Measurements from ENCODE around the gene CDS2. TPM values are rescaled to one million over a fixed set of nuclear protein-coding genes. Genes with fewer than 3 reads are reported as not detected.

Gene CDS2
- total RNA-seq, 1 experiment from 2014 or later = 49.1 TPM

DNA sequence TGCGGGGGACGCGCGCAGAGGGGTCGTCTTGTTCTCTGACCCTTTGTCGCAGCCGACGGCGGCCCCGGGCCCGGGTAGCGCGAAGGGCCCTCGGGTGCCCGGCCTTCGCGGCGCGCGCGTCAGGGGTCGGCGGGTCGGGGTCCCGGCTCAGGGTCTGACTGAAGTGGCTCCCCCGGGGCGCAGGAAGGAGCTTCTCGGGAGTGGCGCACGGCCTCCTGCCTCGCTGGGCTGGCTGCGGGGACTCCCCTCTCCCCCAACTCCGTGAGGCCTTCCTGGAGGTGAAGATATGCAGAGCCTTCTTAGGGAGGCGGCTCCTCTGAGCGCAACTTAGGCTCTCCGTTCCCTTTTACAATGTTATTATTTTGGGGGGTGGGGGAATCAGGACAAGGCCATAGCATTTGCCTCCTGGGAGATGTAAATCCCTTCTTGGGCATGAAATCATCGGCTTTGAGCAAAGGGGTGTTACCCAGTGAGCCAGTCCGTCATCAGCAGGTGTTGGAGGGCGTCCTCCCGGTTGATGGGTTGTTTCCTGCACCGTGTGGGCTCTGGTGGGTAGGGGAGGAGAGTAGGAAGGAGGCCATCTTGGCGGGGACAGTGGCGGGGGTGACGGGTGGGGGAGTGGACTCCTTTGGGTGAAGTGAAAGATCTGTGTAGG is 523 bp downstream of the CDS2 start (continued):
- TF ChIP-seq, protein P1, sequence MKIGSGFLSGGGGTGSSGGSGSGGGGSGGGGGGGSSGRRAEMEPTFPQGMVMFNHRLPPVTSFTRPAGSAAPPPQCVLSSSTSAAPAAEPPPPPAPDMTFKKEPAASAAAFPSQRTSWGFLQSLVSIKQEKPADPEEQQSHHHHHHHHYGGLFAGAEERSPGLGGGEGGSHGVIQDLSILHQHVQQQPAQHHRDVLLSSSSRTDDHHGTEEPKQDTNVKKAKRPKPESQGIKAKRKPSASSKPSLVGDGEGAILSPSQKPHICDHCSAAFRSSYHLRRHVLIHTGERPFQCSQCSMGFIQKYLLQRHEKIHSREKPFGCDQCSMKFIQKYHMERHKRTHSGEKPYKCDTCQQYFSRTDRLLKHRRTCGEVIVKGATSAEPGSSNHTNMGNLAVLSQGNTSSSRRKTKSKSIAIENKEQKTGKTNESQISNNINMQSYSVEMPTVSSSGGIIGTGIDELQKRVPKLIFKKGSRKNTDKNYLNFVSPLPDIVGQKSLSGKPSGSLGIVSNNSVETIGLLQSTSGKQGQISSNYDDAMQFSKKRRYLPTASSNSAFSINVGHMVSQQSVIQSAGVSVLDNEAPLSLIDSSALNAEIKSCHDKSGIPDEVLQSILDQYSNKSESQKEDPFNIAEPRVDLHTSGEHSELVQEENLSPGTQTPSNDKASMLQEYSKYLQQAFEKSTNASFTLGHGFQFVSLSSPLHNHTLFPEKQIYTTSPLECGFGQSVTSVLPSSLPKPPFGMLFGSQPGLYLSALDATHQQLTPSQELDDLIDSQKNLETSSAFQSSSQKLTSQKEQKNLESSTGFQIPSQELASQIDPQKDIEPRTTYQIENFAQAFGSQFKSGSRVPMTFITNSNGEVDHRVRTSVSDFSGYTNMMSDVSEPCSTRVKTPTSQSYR (CRISPR knock-in tag; IDR thresholded peaks at IDR 0.05) = no peak
- TF ChIP-seq ZNF416 (CRISPR knock-in tag; IDR thresholded peaks at IDR 0.05) = no peak
- TF ChIP-seq, protein P2, sequence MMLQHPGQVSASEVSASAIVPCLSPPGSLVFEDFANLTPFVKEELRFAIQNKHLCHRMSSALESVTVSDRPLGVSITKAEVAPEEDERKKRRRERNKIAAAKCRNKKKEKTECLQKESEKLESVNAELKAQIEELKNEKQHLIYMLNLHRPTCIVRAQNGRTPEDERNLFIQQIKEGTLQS (CRISPR knock-in tag; conservative IDR thresholded peaks at IDR 0.05) = no peak
- TF ChIP-seq, protein P3, sequence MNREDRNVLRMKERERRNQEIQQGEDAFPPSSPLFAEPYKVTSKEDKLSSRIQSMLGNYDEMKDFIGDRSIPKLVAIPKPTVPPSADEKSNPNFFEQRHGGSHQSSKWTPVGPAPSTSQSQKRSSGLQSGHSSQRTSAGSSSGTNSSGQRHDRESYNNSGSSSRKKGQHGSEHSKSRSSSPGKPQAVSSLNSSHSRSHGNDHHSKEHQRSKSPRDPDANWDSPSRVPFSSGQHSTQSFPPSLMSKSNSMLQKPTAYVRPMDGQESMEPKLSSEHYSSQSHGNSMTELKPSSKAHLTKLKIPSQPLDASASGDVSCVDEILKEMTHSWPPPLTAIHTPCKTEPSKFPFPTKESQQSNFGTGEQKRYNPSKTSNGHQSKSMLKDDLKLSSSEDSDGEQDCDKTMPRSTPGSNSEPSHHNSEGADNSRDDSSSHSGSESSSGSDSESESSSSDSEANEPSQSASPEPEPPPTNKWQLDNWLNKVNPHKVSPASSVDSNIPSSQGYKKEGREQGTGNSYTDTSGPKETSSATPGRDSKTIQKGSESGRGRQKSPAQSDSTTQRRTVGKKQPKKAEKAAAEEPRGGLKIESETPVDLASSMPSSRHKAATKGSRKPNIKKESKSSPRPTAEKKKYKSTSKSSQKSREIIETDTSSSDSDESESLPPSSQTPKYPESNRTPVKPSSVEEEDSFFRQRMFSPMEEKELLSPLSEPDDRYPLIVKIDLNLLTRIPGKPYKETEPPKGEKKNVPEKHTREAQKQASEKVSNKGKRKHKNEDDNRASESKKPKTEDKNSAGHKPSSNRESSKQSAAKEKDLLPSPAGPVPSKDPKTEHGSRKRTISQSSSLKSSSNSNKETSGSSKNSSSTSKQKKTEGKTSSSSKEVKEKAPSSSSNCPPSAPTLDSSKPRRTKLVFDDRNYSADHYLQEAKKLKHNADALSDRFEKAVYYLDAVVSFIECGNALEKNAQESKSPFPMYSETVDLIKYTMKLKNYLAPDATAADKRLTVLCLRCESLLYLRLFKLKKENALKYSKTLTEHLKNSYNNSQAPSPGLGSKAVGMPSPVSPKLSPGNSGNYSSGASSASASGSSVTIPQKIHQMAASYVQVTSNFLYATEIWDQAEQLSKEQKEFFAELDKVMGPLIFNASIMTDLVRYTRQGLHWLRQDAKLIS (CRISPR knock-in tag; IDR thresholded peaks at IDR 0.05; ENCODE audit: borderline replicate concordance) = no peak
- no peak for TF ChIP-seq CREB1 (CRISPR knock-in tag; IDR thresholded peaks at IDR 0.05)
- TF ChIP-seq OVOL2 (CRISPR knock-in tag; IDR thresholded peaks at IDR 0.05; ENCODE audit: borderline replicate concordance) = no peak
- TF ChIP-seq, protein P4, sequence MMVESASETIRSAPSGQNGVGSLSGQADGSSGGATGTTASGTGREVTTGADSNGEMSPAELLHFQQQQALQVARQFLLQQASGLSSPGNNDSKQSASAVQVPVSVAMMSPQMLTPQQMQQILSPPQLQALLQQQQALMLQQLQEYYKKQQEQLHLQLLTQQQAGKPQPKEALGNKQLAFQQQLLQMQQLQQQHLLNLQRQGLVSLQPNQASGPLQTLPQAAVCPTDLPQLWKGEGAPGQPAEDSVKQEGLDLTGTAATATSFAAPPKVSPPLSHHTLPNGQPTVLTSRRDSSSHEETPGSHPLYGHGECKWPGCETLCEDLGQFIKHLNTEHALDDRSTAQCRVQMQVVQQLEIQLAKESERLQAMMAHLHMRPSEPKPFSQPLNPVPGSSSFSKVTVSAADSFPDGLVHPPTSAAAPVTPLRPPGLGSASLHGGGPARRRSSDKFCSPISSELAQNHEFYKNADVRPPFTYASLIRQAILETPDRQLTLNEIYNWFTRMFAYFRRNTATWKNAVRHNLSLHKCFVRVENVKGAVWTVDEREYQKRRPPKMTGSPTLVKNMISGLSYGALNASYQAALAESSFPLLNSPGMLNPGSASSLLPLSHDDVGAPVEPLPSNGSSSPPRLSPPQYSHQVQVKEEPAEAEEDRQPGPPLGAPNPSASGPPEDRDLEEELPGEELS (CRISPR knock-in tag; IDR thresholded peaks at IDR 0.05) = peak; percentile 6; the same call in 1 of the 2 replicates

DNA sequence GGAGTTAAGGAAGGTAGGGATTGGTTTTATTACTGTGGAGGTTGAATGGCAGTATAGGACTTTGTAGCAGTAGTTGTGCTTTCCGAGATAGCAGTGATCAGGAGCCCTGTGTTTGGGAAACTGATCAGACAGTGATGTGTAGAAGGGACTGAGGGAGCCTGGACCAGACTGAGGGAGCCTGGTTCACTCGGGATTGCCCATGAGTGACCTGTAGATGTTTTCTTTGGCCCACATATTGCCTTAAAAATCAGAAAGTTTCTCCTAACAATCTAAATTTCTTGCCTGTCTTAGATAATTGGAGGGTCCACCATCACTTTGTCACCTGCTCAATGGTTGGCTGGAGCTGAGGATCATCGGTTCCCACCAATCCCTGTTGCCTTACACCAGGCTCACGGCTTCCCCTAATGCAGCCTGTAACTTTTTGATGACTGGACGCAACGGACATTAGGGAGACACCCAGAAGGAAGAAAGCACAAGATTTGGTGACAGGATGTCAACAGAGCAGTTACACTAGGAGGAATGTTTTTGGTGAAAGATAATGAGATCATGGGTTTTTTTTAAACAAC is 1.1 kb downstream of the CDS2 start:
- DNase-seq (ENCODE audit: low spot score) = no peak
- CTCF ChIA-PET = interaction anchor here (1.6 to 5.2 kb wide), 10 partner anchors 8 to 95 kb away, joined by 4 to 265 read pairs (median 30); no protein-coding TSS in a partner anchor
- no peak for ATAC-seq
- Mint-ChIP-seq H3K9me3 (no peaks in the 10 kb centered on the region), H3K4me1 (peaks cover 16% of the 10 kb centered on the region), H3K36me3 (no peaks in the 10 kb centered on the region; the same call in 1 of the 2 replicates), H3K27ac (peak overlapping the region; percentile 93), H3K4me3 (peak overlapping the region; percentile 87), H3K27me3 (ENCODE audit: low read depth) (no peaks in the 10 kb centered on the region)
- TF ChIP-seq, protein P5, sequence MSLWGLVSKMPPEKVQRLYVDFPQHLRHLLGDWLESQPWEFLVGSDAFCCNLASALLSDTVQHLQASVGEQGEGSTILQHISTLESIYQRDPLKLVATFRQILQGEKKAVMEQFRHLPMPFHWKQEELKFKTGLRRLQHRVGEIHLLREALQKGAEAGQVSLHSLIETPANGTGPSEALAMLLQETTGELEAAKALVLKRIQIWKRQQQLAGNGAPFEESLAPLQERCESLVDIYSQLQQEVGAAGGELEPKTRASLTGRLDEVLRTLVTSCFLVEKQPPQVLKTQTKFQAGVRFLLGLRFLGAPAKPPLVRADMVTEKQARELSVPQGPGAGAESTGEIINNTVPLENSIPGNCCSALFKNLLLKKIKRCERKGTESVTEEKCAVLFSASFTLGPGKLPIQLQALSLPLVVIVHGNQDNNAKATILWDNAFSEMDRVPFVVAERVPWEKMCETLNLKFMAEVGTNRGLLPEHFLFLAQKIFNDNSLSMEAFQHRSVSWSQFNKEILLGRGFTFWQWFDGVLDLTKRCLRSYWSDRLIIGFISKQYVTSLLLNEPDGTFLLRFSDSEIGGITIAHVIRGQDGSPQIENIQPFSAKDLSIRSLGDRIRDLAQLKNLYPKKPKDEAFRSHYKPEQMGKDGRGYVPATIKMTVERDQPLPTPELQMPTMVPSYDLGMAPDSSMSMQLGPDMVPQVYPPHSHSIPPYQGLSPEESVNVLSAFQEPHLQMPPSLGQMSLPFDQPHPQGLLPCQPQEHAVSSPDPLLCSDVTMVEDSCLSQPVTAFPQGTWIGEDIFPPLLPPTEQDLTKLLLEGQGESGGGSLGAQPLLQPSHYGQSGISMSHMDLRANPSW (CRISPR knock-in tag; conservative IDR thresholded peaks at IDR 0.05; ENCODE audit: low read depth) = no peak
- TF ChIP-seq RELA (CRISPR knock-in tag; IDR thresholded peaks at IDR 0.05; ENCODE audit: borderline replicate concordance) (no peak), ZNF423 (CRISPR knock-in tag; IDR thresholded peaks at IDR 0.05) (no peak), OVOL2 (CRISPR knock-in tag; IDR thresholded peaks at IDR 0.05; ENCODE audit: borderline replicate concordance) (no peak), GRHL2 (CRISPR knock-in tag; IDR thresholded peaks at IDR 0.05; ENCODE audit: insufficient replicate concordance, severe bottlenecking) (no peak), SP1 (CRISPR knock-in tag; conservative IDR thresholded peaks at IDR 0.05) (no peak), MXD4 (CRISPR knock-in tag; IDR thresholded peaks at IDR 0.05; ENCODE audit: borderline replicate concordance) (no peak), JUN (CRISPR knock-in tag; IDR thresholded peaks at IDR 0.05) (no peak)
- TF ChIP-seq, protein P6, sequence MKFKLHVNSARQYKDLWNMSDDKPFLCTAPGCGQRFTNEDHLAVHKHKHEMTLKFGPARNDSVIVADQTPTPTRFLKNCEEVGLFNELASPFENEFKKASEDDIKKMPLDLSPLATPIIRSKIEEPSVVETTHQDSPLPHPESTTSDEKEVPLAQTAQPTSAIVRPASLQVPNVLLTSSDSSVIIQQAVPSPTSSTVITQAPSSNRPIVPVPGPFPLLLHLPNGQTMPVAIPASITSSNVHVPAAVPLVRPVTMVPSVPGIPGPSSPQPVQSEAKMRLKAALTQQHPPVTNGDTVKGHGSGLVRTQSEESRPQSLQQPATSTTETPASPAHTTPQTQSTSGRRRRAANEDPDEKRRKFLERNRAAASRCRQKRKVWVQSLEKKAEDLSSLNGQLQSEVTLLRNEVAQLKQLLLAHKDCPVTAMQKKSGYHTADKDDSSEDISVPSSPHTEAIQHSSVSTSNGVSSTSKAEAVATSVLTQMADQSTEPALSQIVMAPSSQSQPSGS (CRISPR knock-in tag; IDR thresholded peaks at IDR 0.05; ENCODE audit: borderline replicate concordance, low read depth) = no peak
- TF ChIP-seq, protein P7, sequence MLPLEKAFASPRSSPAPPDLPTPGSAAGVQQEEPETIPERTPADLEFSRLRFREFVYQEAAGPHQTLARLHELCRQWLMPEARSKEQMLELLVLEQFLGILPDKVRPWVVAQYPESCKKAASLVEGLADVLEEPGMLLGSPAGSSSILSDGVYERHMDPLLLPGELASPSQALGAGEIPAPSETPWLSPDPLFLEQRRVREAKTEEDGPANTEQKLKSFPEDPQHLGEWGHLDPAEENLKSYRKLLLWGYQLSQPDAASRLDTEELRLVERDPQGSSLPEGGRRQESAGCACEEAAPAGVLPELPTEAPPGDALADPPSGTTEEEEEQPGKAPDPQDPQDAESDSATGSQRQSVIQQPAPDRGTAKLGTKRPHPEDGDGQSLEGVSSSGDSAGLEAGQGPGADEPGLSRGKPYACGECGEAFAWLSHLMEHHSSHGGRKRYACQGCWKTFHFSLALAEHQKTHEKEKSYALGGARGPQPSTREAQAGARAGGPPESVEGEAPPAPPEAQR (CRISPR knock-in tag; IDR thresholded peaks at IDR 0.05) = no peak
- POLR2A ChIA-PET = interaction anchor here (0.8 to 1.9 kb wide), 2 partner anchors 64 kb away, joined by 5 to 23 read pairs; no protein-coding TSS in a partner anchor
